HG02759 (cell line): ENCODE data around the gene EPS8.

Experiments
- ATAC-seq: cut with Tn5 transposase; IDR thresholded peaks from one replicate; pipeline ENCODE4 v1.9.1; 2021; ENCODE audit warnings: mild to moderate bottlenecking, moderate library complexity; ENCODE audit not compliant: unreplicated experiment

EPS8 gene

GRCh38 chr12:15800278-15800677, 11.1 kb upstream of the EPS8 start:
- ATAC-seq = no peak

DNA sequence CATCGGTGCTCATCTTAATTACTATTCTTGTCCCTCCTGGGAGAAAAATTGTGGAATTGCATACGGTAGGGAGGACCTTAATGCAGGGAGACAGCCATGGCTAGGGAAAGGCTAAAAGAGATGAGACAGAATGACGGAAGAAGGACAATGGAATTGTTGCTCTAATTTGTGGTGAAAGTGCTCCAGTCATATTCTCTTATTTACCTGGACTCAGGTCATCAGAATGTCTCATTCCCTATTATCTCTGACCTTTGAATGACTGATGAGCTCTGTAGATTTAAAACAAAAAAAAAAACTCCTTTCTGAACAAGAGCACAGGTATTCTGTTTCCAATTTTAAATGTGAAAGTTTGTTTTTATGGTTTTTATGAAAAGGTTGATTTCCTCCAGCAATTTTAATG, 8.6 kb upstream of the EPS8 start:
- no peak for ATAC-seq

GRCh38 chr12:15796493-15797141, 7.4 kb upstream of the EPS8 start:
- ATAC-seq = no peak

DNA sequence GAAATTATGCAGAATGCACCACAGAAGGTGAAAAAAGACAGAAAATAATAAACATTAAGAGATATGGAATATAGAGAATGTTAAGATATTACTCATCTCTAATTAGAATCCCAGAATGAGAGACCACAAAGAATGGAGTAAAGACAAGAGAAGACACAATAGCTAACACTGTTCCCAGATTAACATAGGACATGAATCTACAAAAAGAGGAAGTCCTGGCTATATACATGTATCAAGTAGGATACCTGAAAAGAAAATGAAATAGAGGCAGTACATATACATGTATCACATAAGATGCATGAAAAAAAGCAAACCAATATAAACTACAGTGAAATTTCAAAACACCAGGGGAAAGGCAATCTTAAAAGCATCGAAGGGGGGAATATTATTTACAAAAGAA, 5.6 kb upstream of the EPS8 start:
- ATAC-seq = no peak

GRCh38 chr12:15794196-15794595, 5.0 kb upstream of the EPS8 start:
- ATAC-seq = no peak

GRCh38 chr12:15788233-15789219, 662 bp downstream of the EPS8 start:
- ATAC-seq = peak; percentile 42

DNA sequence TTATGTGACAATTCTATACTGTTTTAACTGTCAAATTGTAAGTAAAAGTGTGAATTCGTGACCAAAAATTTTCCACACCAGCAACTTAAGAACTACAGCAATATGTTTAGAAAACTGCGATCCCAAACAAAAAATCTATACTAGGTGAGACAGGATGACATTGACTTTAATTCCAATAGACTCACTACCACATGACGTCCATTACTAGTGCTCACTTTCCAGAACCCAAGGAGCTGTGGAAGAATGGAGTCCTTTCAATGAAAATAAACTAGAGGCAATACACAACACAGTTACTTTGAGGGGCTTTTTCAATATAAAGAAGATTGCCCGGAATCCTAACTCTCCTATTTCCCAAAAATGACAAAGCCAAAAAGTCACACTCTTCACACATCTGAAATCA, 1.4 kb downstream of the EPS8 start:
- ATAC-seq = no peak

GRCh38 chr12:15786772-15787171, 2.4 kb downstream of the EPS8 start:
- no peak for ATAC-seq

DNA sequence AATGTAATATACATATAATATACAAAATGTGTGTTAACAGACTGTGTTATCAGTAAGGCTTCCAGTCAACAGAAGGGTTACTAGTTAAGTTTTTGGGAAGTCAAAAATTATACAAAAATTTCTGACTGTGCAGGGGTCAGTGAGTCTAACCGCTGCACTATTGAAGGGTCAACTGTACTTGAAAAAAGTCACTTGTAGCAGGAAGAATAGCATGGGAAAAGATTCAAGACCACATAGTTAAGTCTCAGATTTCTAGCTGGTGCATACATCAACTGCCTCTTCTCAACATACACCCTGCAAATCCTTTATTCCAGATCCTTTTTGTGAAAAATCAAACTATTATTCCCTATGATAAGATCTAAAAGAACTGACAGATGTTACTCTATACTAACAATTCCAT, 5.9 kb downstream of the EPS8 start:
- ATAC-seq = no peak

GRCh38 chr12:15782667-15783066, 6.5 kb downstream of the EPS8 start:
- no peak for ATAC-seq

DNA sequence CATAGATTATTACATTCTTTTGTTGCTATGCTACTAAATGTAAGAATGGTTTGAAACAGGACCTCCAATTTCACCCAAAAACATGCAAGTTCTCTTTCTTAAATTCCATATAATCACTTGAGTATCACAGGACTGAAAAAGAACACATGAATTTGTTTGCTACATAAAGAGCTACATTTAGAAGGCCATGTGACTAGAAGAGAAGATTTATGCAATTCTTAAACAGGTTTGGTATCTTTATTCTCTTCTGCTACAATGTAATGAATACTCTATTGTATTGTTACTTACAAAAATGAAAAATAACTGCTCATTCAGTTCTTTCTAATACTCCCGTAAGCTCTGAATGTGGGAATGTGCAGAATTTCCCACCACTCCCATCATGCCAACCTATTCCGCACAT, 9.3 kb downstream of the EPS8 start:
- no peak for ATAC-seq

DNA sequence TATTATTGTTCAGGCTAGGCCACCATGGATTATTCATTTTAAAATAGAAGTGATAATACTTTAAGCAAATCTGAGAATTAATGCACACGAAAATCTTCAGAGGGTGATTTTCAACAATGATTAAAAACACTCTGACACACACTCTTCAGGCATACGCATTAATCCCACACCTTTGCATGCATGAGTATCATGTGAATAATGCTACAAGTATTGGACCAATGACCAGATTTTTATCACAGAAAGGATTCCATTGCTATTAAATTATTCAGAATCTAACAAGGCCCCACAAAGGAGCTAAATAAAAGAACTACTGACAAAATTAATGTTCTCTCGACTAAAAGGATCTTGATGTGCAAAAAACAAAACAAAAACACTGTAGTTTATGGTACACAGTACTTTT, 11.1 kb downstream of the EPS8 start:
- ATAC-seq = no peak

GRCh38 chr12:15777355-15778012, 11.7 kb downstream of the EPS8 start:
- no peak for ATAC-seq

GRCh38 chr12:15776532-15776931, 12.7 kb downstream of the EPS8 start:
- no peak for ATAC-seq

- ATAC-seq = no peak
Observed at GRCh38 chr12:15774819-15775218, 14.4 kb downstream of the EPS8 start.

- no peak for ATAC-seq
Observed at GRCh38 chr12:15772405-15773018, 16.7 kb downstream of the EPS8 start.

GRCh38 chr12:15770581-15770980, 18.6 kb downstream of the EPS8 start:
- no peak for ATAC-seq

- ATAC-seq = no peak
Observed at GRCh38 chr12:15770021-15770420, 19.2 kb downstream of the EPS8 start.

- ATAC-seq = no peak
Observed at GRCh38 chr12:15769586-15769985, 19.6 kb downstream of the EPS8 start.

DNA sequence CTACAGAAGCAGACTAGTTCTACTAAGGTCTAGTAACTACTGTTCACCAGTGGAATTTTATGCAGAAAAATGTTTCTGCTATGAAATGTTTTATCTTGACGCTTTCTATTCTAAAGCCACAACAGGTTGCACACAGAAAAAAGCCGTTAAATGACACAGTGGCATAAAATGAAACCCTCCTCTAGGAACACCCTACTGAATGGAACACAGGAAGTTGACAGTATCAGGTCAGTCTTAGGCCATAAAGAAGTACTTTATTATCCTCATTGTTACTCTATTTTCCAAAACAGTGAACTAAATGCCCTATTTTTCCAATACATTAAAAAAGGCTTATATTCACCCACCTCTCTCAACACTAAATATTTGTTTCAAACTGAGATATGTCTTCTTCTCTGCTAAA, 21.9 kb downstream of the EPS8 start:
- no peak for ATAC-seq

- ATAC-seq = no peak
Observed at GRCh38 chr12:15763328-15763727, 25.9 kb downstream of the EPS8 start.
